DND-41 (cell line): ENCODE results near the gene ST6GALNAC6.

Experiments
- ATAC-seq: fragments of 200-7000 bp; cut with Tn5 transposase; 3 replicates; pipeline ENCODE4 v1.9.1; 2021; ENCODE audit warnings: low read depth; ENCODE audit not compliant: insufficient read depth
- DNase-seq: peaks from one replicate; pipeline ENCODE4 v3.0.0-alpha.2; 2020
- H2AFZ ChIP-seq: 2 replicates; pipeline ENCODE4 v1.6.0; 2012; ENCODE audit warnings: low read depth, low read length
- H3K27ac ChIP-seq: 2 replicates; pipeline ENCODE4 v1.5.1; 2012; ENCODE audit warnings: low read length, inconsistent platforms
- H3K27me3 ChIP-seq: fragments of 200-600 bp; sonication (generic); 2 replicates; pipeline ENCODE4 v1.6.0; 2012; ENCODE audit warnings: low read length, mild to moderate bottlenecking, inconsistent platforms; ENCODE audit not compliant: insufficient read depth, poor library complexity
- H3K36me3 ChIP-seq: 2 replicates; pipeline ENCODE4 v1.5.1; 2012; ENCODE audit warnings: low read length, inconsistent platforms; ENCODE audit not compliant: insufficient read depth
- H3K4me1 ChIP-seq: 2 replicates; pipeline ENCODE4 v1.5.1; 2012; ENCODE audit warnings: mild to moderate bottlenecking, low read length; ENCODE audit not compliant: insufficient read depth
- H3K4me2 ChIP-seq: 2 replicates; pipeline ENCODE4 v1.6.0; 2012; ENCODE audit warnings: mild to moderate bottlenecking, moderate library complexity, low read length, inconsistent platforms; ENCODE audit not compliant: insufficient read depth
- H3K4me3 ChIP-seq, 2 experiments: fragments of 200-600 bp in 1 of 2; shearing (Covaris generic) in 1 of 2; 2 replicates each; pipeline ENCODE4 v1.5.1; 2012 to 2016; ENCODE audit warnings: inconsistent platforms in 2 of 2, low read length in 2 of 2, mild to moderate bottlenecking in 2 of 2, low read depth in 1 of 2, moderate library complexity in 1 of 2
- H3K79me2 ChIP-seq: 2 replicates; pipeline ENCODE4 v1.6.0; 2012; ENCODE audit warnings: low read length, inconsistent platforms; ENCODE audit not compliant: insufficient read depth
- H3K9ac ChIP-seq: 2 replicates; pipeline ENCODE4 v1.6.0; 2012; ENCODE audit warnings: low read depth, mild to moderate bottlenecking, inconsistent platforms, low read length, moderate library complexity
- H3K9me3 ChIP-seq: 2 replicates; pipeline ENCODE4 v1.5.1; 2012; ENCODE audit warnings: low read length, moderate library complexity, mild to moderate bottlenecking, inconsistent platforms; ENCODE audit not compliant: insufficient read depth, severe bottlenecking
- H4K20me1 ChIP-seq: 2 replicates; pipeline ENCODE4 v1.6.0; 2012; ENCODE audit warnings: low read length; ENCODE audit not compliant: insufficient read depth
- CTCF ChIP-seq: IDR thresholded peaks from 2 replicates; pipeline ENCODE4 v1.5.1; 2012; ENCODE audit warnings: borderline replicate concordance, low read length, moderate library complexity, mild to moderate bottlenecking; ENCODE audit not compliant: poor library complexity, severe bottlenecking; ENCODE audit errors: extremely low read depth
- EZH2 ChIP-seq: IDR thresholded peaks from 3 replicates; pipeline ENCODE4 v1.6.1; 2012; ENCODE audit warnings: borderline replicate concordance, low read depth, mild to moderate bottlenecking, moderate library complexity, low read length, inconsistent platforms; ENCODE audit not compliant: severe bottlenecking

Gene ST6GALNAC6

DNA sequence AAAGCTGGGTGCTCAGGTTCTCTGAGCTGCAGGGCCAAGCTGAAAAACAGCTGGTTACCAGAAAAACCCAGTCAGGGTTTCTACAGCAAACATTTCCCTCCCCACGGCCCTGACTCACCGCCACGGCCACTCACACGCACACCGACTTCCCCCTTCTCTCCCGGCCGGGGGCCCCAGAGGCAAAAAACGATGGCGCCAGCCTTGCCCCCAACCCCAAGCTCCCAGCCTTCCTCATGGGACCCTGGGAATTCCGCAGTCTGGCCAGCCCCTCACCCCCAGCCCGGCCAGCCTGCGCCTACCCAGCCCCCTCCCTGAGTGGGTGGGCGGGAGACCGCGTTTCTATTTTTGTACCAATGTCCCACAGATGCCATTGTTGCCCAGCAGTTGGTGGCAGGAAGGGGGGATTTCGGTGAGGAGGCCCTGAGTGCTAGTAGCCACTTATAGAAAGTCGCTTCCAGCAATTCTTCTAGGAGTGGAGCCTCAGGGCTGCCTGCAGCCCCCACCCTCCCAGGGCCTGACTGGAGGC is 63.3 kb downstream of the ST6GALNAC6 start:
- no peaks in the 10 kb centered on the region for H4K20me1 ChIP-seq
- no peak overlapping the region for H3K4me2 ChIP-seq
- H3K27me3 ChIP-seq = no peaks in the 10 kb centered on the region
- H3K79me2 ChIP-seq = no peaks in the 10 kb centered on the region
- no peak overlapping the region for H3K4me3 ChIP-seq
- no peaks in the 10 kb centered on the region for H3K4me1 ChIP-seq
- H3K9ac ChIP-seq = no peak overlapping the region
- TF ChIP-seq CTCF = no peak
- TF ChIP-seq EZH2 = no peak
- no peak for DNase-seq
- H3K36me3 ChIP-seq = no peaks in the 10 kb centered on the region
- no peak overlapping the region for H3K27ac ChIP-seq
- ATAC-seq = no peak
- no peak overlapping the region for H2AFZ ChIP-seq
- H3K9me3 ChIP-seq = no peaks in the 10 kb centered on the region
